ENCODE results near the gene KCNN3.

Gene KCNN3

GRCh38 chr1:154861607-154862094 is 8.4 kb downstream of the KCNN3 start:
- H3K4me3 ChIP-seq (ENCODE audit: low read depth in 1 of 2, low read length in 1 of 2), result no peak overlapping the region
- H3K4me1 ChIP-seq (ENCODE audit: control insufficient read depth in 1 of 2, insufficient read depth in 1 of 2, low read depth in 1 of 2, low read length in 1 of 2), result no peaks in the 10 kb centered on the region
- H3K27me3 ChIP-seq, result peaks cover 26% of the 10 kb centered on the region
- no peak overlapping the region for H3K27ac ChIP-seq
- no peak for TF ChIP-seq CTCF (IDR thresholded peaks at IDR 0.05)
- no peaks in the 10 kb centered on the region for H3K9me3 ChIP-seq
- no peaks in the 10 kb centered on the region for H3K36me3 ChIP-seq

GRCh38 chr1:154860156-154860870 is 9.8 kb downstream of the KCNN3 start:
- Histone ChIP-seq H3K4me1 (ENCODE audit: control insufficient read depth in 1 of 2, insufficient read depth in 1 of 2, low read depth in 1 of 2, low read length in 1 of 2) (no peaks in the 10 kb centered on the region), H3K27ac (no peak overlapping the region), H3K27me3 (peaks cover 15% of the 10 kb centered on the region), H3K9me3 (no peaks in the 10 kb centered on the region), H3K36me3 (no peaks in the 10 kb centered on the region), H3K4me3 (ENCODE audit: low read depth in 1 of 2, low read length in 1 of 2) (no peak overlapping the region)
- no peak for TF ChIP-seq CTCF (IDR thresholded peaks at IDR 0.05)

- H3K9me3 ChIP-seq, result no peaks in the 10 kb centered on the region
- H3K27ac ChIP-seq, result no peak overlapping the region
- no peaks in the 10 kb centered on the region for H3K36me3 ChIP-seq
- H3K4me1 ChIP-seq (ENCODE audit: control insufficient read depth in 1 of 2, insufficient read depth in 1 of 2, low read depth in 1 of 2, low read length in 1 of 2), result no peaks in the 10 kb centered on the region
- H3K27me3 ChIP-seq, result peaks cover 13% of the 10 kb centered on the region
- no peak for TF ChIP-seq CTCF (IDR thresholded peaks at IDR 0.05)
- H3K4me3 ChIP-seq (ENCODE audit: low read depth in 1 of 2, low read length in 1 of 2), result no peak overlapping the region
These were observed 10.3 kb downstream of the KCNN3 start for GRCh38 chr1:154859786-154860155.

GRCh38 chr1:154859151-154859785 is 10.8 kb downstream of the KCNN3 start:
- Histone ChIP-seq H3K36me3 (no peaks in the 10 kb centered on the region), H3K27ac (no peak overlapping the region), H3K4me1 (ENCODE audit: control insufficient read depth in 1 of 2, insufficient read depth in 1 of 2, low read depth in 1 of 2, low read length in 1 of 2) (no peaks in the 10 kb centered on the region)

More at GRCh38 chr1:154859151-154859785, 10.8 kb downstream of the KCNN3 start:
- Histone ChIP-seq H3K9me3 (no peaks in the 10 kb centered on the region), H3K27me3 (peaks cover 9% of the 10 kb centered on the region), H3K4me3 (ENCODE audit: low read depth in 1 of 2, low read length in 1 of 2) (no peak overlapping the region)
- no peak for TF ChIP-seq CTCF (IDR thresholded peaks at IDR 0.05)
